DMS79 treated with DMSO at 0.1 percent for 48 hours (cell line): ENCODE measurements around the gene BAHD1.

Experiments used
- DNase-seq: peaks from one replicate; lab custom pipeline; 2025; lab: John Stamatoyannopoulos, UW

BAHD1 gene

DNA sequence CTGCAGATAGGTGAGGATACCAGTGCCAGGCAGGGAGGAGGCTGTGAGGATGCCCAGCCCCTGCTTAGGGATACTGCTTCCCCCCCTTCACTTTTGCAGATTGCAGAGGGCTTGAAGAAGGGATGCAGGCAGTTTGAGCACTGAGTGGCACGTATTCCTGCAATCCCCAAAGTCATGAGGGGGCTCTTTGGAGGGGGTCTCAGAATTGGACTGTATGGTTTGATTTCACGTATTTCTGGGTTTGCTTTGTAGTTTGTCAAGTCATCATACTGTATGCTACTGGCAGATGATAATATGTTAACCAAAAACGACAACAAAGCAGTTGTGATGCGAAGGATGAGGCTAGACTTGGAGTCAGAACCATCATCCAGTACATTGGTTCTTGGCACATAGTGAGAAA lies 58.1 kb downstream of the BAHD1 start:
- DNase-seq = no peak

DNA sequence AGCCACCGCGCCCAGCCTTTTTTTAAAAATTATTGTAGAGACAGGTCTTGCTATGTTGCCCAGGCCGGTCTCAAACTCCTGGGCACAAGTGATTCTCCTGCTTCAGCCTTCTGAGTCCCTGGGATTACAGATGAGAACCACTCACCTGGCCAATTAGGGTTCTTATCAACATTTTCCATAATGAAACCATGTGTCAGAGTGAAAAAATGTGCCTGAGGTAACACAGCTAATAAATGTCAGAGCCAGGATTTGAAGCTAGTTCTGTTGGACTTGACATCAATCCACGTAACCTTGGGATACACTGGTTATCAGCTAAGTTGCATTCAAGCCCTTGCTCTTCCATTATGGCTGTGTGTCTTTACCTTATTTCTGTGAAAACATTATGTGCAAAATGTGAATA lies 59.2 kb downstream of the BAHD1 start:
- DNase-seq = no peak

DNA sequence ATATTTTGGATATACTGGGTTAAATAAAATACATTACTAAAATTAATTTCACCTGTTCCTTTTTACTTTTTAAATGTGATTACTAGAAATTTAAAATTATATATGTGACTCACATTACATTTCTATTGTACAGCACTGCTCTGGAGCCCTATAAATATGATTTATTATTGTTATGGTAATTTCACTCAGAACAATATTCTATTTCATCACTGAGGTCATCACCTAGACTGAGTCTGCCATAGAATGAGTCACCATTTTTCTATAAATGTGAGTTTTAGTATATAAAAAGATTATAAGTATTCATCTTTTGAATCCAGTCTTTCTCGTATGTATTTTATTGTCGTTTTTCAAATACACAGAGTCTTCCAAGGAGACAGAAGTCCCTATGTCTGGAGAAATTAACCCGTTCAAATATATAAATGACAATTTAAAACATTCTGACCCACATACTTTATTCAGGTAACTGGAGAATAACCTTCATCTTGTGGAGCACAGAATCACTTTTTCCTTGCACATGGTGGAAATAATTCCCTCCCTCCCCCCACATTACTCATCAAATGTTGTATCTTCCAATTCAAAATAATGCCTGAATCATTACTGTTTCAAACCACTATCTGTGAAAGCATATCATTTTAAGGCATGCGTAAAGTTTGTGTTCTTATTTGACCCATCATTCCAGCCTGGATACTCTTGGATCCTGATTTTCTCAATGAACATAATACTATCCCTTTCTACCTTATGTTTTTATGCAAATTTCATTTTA lies 60.0 kb downstream of the BAHD1 start:
- DNase-seq = no peak

DNA sequence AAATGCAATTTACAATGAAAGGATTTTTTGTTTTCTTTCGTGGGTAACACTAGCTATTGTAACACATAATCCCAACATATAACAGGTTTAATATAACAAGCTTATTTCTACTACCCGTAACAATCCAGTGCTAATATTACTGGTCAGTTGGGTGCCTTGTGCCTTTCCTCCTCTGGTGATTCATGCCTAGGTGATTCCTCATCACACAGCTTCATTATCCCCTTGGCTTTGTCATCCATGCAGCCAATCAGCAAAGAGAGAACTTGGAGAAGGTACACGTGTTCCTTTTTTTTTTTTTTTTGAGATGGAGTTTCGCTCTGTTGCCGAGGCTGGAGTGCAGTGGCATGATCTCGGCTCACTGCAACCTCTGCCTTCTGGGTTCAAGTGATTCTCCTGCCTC lies 60.7 kb downstream of the BAHD1 start:
- DNase-seq = no peak

DNA sequence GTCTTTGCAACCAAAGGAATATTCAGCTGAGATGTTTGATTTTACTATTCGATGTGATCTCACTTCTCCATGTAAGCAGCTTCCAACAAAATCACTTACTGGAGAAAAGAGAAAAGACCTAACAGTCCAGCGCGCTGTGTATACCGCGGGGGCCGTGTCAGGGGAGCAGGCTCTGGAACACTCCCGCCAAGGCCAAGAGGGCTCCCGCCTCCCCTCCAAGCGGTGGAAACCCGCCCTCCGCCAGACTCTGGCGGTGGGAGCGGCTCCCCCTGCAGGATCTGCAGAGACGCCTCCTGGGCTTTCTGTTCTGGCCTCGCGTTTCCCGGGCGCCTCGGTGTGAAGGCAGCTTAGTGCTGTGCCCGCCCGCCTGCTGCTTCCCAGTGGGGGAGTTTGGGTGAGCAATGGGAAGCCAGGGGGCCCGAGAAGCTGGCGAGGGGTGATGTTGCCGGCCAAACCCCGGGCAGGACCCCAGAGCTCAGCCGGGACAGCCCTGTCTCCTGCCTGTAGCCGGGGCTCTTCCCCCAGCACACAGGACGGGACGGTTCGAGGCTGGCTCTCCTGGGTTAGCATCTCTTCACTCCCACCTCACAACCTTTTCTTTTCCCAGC lies 66.3 kb downstream of the BAHD1 start:
- DNase-seq = peak; percentile 43

DNA sequence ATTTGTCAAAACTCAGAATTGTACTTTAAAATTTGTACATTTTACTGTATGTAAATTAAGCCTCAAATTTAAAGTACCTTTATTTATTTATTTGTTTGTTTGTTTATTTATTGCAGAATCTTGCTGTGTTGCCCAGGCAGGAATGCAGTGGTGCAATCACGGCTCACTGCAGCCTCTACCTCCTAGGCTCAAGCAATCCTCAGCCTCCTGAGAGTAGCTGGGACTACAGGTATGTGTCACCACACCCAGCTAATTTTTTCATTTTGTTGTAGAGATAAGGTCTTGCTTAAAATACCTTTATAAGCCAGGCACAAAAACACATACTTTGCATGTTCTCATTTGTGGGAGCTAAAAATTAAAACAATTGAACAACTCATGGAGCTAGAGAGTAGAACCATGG lies 67.5 kb downstream of the BAHD1 start:
- no peak for DNase-seq

DNA sequence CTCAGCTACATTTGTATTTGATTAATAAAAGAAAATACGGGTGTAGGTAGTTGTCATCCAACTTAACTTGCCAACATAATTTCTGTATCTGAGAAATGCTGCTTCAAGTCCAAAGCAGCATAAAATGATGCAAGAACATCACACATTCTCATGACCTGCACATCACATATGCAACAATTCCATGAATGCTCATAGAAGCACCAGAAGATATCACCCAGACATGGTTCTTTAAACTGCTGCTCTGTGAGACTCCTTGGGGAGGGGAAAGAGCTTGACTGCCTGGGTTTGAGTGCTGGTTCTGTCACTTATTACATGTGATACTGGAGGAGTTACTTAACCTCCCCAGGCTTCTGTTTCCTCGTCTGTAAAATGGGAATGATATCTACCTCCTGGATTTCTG lies 69.4 kb downstream of the BAHD1 start:
- no peak for DNase-seq

DNA sequence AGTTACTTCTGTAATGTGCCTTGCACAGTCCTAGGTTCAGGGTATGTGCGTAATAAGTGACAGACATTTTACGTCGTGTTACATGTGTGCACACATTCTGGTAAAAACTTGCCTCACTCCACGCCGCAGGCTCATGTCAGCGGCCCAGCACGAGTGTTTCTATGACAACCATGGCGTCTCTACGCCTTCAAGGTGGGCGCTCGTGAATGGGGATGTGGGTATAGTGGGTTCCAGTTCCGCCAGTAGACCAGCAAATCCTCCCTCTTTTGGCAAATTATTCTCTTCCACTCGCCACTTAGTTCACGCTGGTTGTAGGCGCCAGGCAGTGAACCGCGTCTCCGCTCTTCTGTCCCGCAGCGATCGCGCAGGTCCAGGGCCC lies 70.3 kb downstream of the BAHD1 start:
- no peak for DNase-seq

DNA sequence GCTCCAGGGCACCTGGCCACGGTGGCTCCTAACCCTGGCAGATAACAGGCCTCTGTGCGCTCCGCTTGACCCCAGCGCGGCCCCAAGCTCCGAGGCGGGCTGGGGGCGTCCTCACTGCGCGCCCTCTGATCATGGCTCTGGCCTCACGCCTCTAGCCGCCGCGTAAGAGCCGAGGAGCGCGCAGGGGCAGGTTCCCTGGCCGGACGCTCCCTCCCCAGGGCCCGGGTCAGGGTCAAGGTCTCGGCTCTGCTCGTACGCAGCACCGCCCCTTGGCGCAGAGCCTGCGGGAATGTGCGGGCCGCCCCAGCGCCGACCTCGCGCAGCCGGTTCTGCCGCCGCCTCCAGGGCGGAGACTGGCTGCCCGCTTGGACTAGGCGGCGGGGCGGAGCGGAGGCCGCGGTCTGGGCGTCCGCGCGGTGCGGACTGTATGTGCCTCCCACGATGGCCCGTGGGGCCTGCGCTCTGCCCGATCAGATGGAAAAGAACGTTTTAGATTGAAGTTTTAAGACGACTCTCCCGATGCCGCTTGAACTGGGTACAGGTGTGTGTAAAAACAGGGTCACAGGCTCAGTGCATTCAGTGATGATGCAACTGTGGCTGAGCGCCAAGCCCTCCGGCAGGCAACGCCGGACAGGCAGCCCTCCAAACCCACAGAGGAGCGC lies 70.8 kb downstream of the BAHD1 start:
- no peak for DNase-seq

DNA sequence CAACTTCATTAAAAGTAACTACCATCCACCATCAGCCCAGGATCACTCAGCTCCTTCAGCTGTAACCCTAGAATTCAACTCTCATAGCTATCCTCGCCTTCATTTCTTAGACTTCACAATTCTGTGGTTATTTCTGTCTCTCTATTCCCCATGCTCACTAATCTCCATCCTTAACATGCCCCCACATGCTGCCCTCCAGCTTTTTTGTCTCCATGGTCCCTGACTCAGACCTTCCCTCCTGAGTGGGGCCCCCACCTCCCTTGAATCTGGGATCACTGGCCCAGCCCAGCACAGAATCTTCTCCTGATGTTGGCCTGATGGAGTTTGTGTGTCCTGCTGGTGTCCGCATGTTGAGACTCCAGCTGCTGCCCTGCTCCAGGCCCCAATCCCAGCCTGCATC lies 71.7 kb downstream of the BAHD1 start:
- no peak for DNase-seq

DNA sequence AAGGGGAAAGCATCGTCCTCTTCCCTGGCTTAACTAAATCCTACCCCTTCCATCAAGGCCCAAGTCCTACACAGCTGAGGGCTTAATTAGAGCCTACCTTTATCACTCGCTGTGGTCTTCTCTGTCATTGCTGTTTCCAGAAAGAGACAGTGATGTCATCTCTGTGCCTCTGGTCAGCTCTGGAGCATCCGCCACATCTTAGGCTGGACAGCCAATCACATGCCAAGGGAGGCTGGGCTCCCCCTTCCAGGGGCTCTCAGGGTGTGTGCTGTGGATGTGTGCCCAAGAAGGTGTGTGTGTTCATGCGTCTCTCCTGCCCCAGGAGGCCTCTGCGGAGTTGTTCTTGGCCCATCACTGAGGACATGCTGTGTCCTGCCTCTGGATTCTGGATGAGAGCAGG lies 72.9 kb downstream of the BAHD1 start:
- no peak for DNase-seq

DNA sequence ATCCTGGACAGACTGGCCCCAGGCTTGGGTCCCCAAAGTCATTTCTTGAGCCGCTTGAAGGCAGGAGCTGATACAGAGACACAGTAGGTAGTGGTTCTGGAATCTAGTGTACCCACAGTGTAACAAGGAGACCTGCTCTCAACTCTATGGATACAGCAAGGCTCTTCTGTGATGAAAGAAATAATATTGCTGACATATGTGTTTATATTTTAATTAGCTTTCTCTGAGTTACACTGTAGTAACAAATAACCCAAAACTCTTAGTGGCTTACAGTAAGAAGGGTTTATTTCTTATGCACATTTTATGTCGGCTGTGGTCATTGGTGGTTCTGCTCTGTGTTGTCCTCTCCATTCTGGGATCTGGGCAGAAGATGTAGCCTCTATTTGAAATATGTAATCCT lies 75.6 kb downstream of the BAHD1 start:
- no peak for DNase-seq
